ENCODE results near the gene OCLN.
"Not testable (repeated sequence)": the region's sequence is repeated elsewhere in the genome, so short reads cannot be mapped to it uniquely, and the experiment has no call there.

DNA sequence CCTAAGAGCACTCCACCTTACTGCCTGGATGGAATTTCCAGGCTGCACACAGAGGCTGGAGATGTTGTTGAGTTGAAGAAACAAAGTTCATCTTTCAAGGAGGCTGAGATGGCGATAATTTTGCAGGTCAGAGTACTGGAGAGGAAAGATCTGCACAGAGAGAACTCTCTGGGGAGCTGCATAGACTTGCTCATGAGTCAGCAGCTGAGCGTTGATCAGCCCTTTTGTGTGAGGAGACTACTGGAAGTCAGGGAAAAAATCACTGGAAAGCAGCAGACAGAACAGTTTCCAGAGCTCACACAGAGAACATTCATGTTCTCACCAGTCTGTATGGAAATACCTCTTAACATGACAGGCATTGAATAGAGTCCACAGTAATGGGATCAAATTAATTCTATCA lies 90.8 kb downstream of the OCLN start:
- TF ChIP-seq, protein P1, sequence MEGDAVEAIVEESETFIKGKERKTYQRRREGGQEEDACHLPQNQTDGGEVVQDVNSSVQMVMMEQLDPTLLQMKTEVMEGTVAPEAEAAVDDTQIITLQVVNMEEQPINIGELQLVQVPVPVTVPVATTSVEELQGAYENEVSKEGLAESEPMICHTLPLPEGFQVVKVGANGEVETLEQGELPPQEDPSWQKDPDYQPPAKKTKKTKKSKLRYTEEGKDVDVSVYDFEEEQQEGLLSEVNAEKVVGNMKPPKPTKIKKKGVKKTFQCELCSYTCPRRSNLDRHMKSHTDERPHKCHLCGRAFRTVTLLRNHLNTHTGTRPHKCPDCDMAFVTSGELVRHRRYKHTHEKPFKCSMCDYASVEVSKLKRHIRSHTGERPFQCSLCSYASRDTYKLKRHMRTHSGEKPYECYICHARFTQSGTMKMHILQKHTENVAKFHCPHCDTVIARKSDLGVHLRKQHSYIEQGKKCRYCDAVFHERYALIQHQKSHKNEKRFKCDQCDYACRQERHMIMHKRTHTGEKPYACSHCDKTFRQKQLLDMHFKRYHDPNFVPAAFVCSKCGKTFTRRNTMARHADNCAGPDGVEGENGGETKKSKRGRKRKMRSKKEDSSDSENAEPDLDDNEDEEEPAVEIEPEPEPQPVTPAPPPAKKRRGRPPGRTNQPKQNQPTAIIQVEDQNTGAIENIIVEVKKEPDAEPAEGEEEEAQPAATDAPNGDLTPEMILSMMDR (IDR thresholded peaks at IDR 0.05; ENCODE audit: borderline replicate concordance, extremely low read depth, low read length, poor library complexity, severe bottlenecking): not testable (repeated sequence)
- not testable (repeated sequence) for TF ChIP-seq EZH2 (IDR thresholded peaks at IDR 0.05; ENCODE audit: borderline replicate concordance, low read depth, low read length, severe bottlenecking)

Data from DND-41 (cell line).